CD4-positive, alpha-beta T cell treated with Interleukin-17A for 4 hours (primary cell): ENCODE measurements around the gene MAP2K7.
A peak's percentile ranks its signal among the peaks of the same experiment; 100 is the strongest.

Source experiments
- DNase-seq: peaks from one replicate; pipeline ENCODE4 v3.0.0-alpha.2; 2020; ENCODE audit warnings: mixed read lengths

Gene MAP2K7

GRCh38 chr19:7867092-7867844, 36.4 kb upstream of the MAP2K7 start:
- DNase-seq = no peak

DNA sequence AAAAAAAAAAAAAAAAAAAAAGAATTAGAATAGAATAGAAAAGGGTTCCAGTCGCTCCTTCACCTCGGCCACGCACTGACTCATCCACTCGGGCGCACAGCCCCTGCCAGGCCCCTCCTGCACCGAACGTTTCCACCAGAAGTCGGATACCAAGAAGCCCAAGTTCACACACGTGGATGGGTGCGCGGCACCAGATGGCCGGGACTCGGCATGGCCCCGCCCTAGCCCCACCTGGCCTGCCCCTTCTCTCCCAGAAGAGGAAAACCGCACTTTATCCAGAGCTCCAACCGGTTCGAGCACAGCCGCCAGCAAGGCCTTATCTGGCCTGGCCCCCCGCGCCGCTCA, 35.4 kb upstream of the MAP2K7 start:
- peak; percentile 46 for DNase-seq

DNA sequence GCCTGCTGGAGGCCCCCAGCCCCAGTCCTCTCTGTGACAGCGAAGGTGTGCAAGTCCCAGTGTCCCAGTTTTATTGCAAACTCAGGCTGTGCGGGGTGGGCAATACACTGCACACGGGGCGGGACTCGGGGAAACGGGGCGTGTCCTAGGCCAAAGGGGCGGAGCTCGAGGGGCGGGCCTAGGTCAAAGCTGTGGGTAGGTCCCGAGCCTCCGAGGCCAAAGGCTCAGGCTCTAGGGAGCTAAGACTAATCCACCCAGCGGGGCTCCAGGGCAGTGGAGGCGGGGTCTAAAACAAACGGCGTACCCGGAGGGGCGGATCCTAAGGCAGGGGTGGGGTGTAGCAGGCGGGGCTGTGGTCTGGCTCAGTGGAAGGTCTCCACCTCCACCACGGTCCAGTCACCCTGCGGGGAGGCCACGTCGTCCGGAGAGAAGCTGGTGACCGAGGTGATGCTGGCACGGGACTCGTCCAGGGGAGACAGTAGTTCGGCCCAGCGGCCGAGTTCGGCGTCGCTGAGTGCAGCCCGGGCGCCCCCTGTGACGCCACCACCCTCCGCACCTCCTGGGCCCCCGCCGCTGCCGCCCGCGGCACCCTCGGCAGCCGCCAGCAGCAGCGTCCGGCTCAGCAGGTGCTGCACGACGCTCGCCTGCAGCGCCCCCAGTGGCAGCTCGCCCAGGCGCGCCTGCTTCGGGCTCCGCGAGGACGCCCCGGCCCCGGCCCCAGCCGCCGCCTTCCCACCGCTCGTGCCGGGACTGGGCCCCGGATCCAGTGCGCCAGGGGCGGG, 34.8 kb upstream of the MAP2K7 start:
- peak; percentile 90 for DNase-seq

GRCh38 chr19:7869453-7869909, 34.2 kb upstream of the MAP2K7 start:
- DNase-seq = peak; percentile 80

GRCh38 chr19:7869910-7870511, 33.7 kb upstream of the MAP2K7 start:
- DNase-seq = peak; percentile 72

GRCh38 chr19:7870571-7871436, 32.9 kb upstream of the MAP2K7 start:
- DNase-seq = peak; percentile 39

DNA sequence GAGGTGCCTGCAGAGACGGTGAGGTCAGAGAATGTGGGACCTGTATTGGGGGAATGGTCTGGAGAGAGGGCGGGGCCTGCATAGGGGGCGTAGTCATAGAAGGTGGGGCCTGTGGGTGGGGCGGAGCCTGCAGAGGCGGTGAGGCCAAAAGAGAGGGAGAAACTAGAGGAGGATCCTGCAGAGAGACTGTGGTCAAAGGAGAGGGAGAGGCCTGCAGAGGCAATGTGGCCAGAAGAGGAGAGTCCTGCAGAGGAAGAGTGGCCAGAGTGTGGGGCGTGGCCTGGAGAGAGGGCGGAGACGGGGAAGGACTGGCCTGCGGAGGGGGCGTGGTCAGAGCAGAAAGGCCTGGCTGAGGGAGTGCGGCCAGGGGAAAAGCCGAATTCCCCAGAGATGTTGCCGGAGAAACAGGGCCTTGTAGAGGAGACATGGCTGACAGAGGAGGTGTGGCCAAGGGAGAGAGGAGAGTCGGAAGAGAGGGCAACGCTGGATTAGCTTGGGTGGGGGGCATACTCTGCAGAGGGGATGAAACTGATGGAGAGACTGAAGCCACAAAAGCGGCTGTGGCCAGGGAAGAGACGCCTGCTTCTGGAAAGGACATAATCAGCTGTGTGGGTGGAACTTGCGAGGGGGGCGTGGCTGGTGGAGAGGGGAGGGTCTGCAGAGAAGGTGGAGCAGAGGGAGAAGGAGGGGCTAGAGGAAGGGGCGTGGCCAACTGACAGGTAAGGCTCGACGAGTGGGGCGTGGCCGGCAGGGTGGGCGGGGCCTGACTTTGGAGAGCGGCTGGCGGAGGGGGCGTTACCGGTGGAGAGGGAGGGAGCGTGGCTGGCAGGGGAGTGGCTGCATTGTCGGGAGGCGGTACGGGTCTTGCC, 32.0 kb upstream of the MAP2K7 start:
- peak; percentile 78 for DNase-seq

DNA sequence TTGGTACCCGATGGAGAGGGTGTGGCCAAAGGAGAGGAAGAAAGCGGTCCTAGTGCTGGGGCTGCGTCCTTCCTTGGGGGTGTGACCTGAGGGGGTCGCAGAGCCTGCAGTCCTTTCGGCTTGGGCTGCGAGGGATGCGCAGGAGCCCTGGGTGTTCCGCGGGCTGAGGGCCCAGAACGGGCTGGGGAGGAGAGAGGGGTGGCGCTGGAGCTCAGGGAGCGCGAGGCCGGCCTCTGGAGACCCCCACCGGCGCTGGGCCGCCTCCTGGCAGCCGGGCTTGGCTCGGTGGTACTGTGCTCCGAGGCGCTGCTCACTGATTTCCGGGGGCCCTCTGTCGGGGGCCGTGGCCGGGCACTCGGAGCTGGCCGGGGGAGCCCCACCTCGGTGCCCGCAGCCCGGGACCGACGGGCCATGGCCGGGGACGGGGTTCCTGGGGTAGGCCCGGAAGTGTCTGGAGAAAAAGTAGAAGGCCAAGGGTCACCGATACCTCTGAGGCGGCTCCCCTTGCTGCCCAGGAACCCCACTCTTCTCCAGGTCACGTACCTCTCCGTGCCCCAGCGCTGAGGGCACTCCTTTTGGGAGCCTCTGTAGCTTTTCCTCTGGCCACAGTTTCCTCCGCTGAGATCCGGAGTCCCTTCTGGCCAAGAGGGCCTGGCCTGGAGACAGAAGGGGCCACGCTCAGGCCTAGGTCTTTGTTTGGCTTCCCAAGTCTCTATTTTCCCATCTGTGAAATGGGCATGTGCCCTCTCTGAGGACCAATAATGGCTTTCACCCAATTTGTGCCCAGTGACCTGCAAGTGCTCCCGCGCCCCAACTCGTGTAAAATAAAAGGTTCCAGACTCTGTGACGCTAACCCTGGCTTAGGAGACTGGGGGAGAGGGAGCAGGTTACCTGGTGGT, 31.1 kb upstream of the MAP2K7 start:
- no peak for DNase-seq

- no peak for DNase-seq
These were observed 30.2 kb upstream of the MAP2K7 start for GRCh38 chr19:7873304-7874075.

GRCh38 chr19:7874076-7874896, 29.4 kb upstream of the MAP2K7 start, which contains the start of gene PRR36:
PRR36 (minus strand) TSS chr19:7874390; CDS start chr19:7873689, 701 bp downstream.
- peak; percentile 33 for DNase-seq

- peak; percentile 25 for DNase-seq
These were observed 28.8 kb upstream of the MAP2K7 start for GRCh38 chr19:7874897-7875273.

- DNase-seq = no peak
These were observed 26.3 kb upstream of the MAP2K7 start for GRCh38 chr19:7877249-7877836.

GRCh38 chr19:7879111-7879807, 24.4 kb upstream of the MAP2K7 start:
- DNase-seq = no peak

- no peak for DNase-seq
These were observed 23.8 kb upstream of the MAP2K7 start for GRCh38 chr19:7879836-7880235.

- DNase-seq = no peak
These were observed 21.8 kb upstream of the MAP2K7 start for GRCh38 chr19:7881910-7882309.

DNA sequence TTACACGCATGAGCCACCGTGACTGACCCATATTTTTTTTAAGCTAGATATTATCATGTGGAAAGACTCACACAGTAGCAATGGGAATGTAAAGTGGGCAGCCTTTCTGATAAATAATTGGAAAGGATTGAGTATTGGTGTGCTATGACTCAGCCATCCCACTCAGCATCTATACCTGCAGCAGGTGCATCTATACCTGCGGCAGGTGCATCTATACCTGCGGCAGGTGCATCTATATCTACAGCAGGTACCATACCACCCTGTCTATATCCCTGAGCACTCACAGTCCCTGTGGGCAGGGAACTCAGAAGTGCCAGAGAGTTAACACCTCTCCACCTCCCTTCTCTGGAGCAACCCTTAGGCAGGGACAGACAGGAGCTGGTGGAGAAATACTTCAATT, 20.6 kb upstream of the MAP2K7 start:
- DNase-seq = no peak

- DNase-seq = no peak
These were observed 19.7 kb upstream of the MAP2K7 start for GRCh38 chr19:7883796-7884570.
